ENCODE data around the gene ZNF276.

ZNF276 gene

GRCh38 chr16:89732918-89733242 is 11.5 kb downstream of the ZNF276 start:
- Histone ChIP-seq H3K9me3 (ENCODE audit: insufficient read depth, low read length, severe bottlenecking) (no peaks in the 10 kb centered on the region), H3K36me3 (ENCODE audit: insufficient read depth, low read length) (peaks cover 90% of the 10 kb centered on the region), H3K27ac (ENCODE audit: low read length) (no peak overlapping the region), H3K4me1 (ENCODE audit: insufficient read depth, low read length) (no peaks in the 10 kb centered on the region), H4K20me1 (ENCODE audit: insufficient read depth, low read length) (peaks cover 62% of the 10 kb centered on the region), H2AFZ (ENCODE audit: low read depth, low read length) (no peak overlapping the region), H3K4me3 (ENCODE audit: low read depth in 1 of 2, low read length in 2 of 2) (no peak overlapping the region), H3K79me2 (ENCODE audit: insufficient read depth, low read length) (peaks cover 33% of the 10 kb centered on the region), H3K27me3 (ENCODE audit: insufficient read depth, low read length, poor library complexity) (no peaks in the 10 kb centered on the region), H3K9ac (ENCODE audit: low read depth, low read length) (no peak overlapping the region), H3K4me2 (ENCODE audit: insufficient read depth, low read length) (no peak overlapping the region)
- DNase-seq (no peak), ATAC-seq (ENCODE audit: insufficient read depth, low read depth) (no peak; the same call in 2 of the 3 replicates)
- TF ChIP-seq, protein P1, sequence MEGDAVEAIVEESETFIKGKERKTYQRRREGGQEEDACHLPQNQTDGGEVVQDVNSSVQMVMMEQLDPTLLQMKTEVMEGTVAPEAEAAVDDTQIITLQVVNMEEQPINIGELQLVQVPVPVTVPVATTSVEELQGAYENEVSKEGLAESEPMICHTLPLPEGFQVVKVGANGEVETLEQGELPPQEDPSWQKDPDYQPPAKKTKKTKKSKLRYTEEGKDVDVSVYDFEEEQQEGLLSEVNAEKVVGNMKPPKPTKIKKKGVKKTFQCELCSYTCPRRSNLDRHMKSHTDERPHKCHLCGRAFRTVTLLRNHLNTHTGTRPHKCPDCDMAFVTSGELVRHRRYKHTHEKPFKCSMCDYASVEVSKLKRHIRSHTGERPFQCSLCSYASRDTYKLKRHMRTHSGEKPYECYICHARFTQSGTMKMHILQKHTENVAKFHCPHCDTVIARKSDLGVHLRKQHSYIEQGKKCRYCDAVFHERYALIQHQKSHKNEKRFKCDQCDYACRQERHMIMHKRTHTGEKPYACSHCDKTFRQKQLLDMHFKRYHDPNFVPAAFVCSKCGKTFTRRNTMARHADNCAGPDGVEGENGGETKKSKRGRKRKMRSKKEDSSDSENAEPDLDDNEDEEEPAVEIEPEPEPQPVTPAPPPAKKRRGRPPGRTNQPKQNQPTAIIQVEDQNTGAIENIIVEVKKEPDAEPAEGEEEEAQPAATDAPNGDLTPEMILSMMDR (IDR thresholded peaks at IDR 0.05; ENCODE audit: borderline replicate concordance, extremely low read depth, low read length, poor library complexity, severe bottlenecking) = no peak
- TF ChIP-seq EZH2 (IDR thresholded peaks at IDR 0.05; ENCODE audit: borderline replicate concordance, low read depth, low read length, severe bottlenecking) = no peak

GRCh38 chr16:89733322-89733721 is 12.0 kb downstream of the ZNF276 start:
- H3K4me2 ChIP-seq (ENCODE audit: insufficient read depth, low read length) = no peak overlapping the region
- H4K20me1 ChIP-seq (ENCODE audit: insufficient read depth, low read length) = peaks cover 65% of the 10 kb centered on the region
- no peak for DNase-seq
- no peak overlapping the region for H3K4me3 ChIP-seq (ENCODE audit: low read depth in 1 of 2, low read length in 2 of 2)
- no peak for TF ChIP-seq EZH2 (IDR thresholded peaks at IDR 0.05; ENCODE audit: borderline replicate concordance, low read depth, low read length, severe bottlenecking)
- TF ChIP-seq, protein P1 (IDR thresholded peaks at IDR 0.05; ENCODE audit: borderline replicate concordance, extremely low read depth, low read length, poor library complexity, severe bottlenecking) = no peak
- H3K4me1 ChIP-seq (ENCODE audit: insufficient read depth, low read length) = no peaks in the 10 kb centered on the region
- ATAC-seq (ENCODE audit: insufficient read depth, low read depth) = no peak
- peaks cover 92% of the 10 kb centered on the region for H3K36me3 ChIP-seq (ENCODE audit: insufficient read depth, low read length)
- no peak overlapping the region for H3K9ac ChIP-seq (ENCODE audit: low read depth, low read length)
- H3K79me2 ChIP-seq (ENCODE audit: insufficient read depth, low read length) = peaks cover 33% of the 10 kb centered on the region
- H3K27me3 ChIP-seq (ENCODE audit: insufficient read depth, low read length, poor library complexity) = no peaks in the 10 kb centered on the region
- H3K27ac ChIP-seq (ENCODE audit: low read length) = no peak overlapping the region
- H2AFZ ChIP-seq (ENCODE audit: low read depth, low read length) = no peak overlapping the region
- H3K9me3 ChIP-seq (ENCODE audit: insufficient read depth, low read length, severe bottlenecking) = no peaks in the 10 kb centered on the region

- TF ChIP-seq, protein P1 (IDR thresholded peaks at IDR 0.05; ENCODE audit: borderline replicate concordance, extremely low read depth, low read length, poor library complexity, severe bottlenecking) = no peak
- no peak for TF ChIP-seq EZH2 (IDR thresholded peaks at IDR 0.05; ENCODE audit: borderline replicate concordance, low read depth, low read length, severe bottlenecking)
- Histone ChIP-seq H3K79me2 (ENCODE audit: insufficient read depth, low read length) (peaks cover 36% of the 10 kb centered on the region), H4K20me1 (ENCODE audit: insufficient read depth, low read length) (peaks cover 70% of the 10 kb centered on the region), H3K36me3 (ENCODE audit: insufficient read depth, low read length) (peaks cover 94% of the 10 kb centered on the region), H3K4me2 (ENCODE audit: insufficient read depth, low read length) (no peak overlapping the region), H2AFZ (ENCODE audit: low read depth, low read length) (no peak overlapping the region), H3K4me1 (ENCODE audit: insufficient read depth, low read length) (no peaks in the 10 kb centered on the region), H3K4me3 (ENCODE audit: low read depth in 1 of 2, low read length in 2 of 2) (no peak overlapping the region), H3K9me3 (ENCODE audit: insufficient read depth, low read length, severe bottlenecking) (no peaks in the 10 kb centered on the region), H3K9ac (ENCODE audit: low read depth, low read length) (no peak overlapping the region), H3K27me3 (ENCODE audit: insufficient read depth, low read length, poor library complexity) (no peaks in the 10 kb centered on the region), H3K27ac (ENCODE audit: low read length) (no peak overlapping the region)
- ATAC-seq (ENCODE audit: insufficient read depth, low read depth) = no peak
- DNase-seq = no peak
Observed at GRCh38 chr16:89733792-89734191, 12.5 kb downstream of the ZNF276 start.

- no peak for ATAC-seq (ENCODE audit: insufficient read depth, low read depth)
- Histone ChIP-seq H3K36me3 (ENCODE audit: insufficient read depth, low read length) (peaks cover 98% of the 10 kb centered on the region), H3K9me3 (ENCODE audit: insufficient read depth, low read length, severe bottlenecking) (no peaks in the 10 kb centered on the region), H3K27me3 (ENCODE audit: insufficient read depth, low read length, poor library complexity) (no peaks in the 10 kb centered on the region), H3K9ac (ENCODE audit: low read depth, low read length) (no peak overlapping the region), H3K4me3 (ENCODE audit: low read depth in 1 of 2, low read length in 2 of 2) (no peak overlapping the region), H3K4me1 (ENCODE audit: insufficient read depth, low read length) (no peaks in the 10 kb centered on the region), H2AFZ (ENCODE audit: low read depth, low read length) (no peak overlapping the region), H4K20me1 (ENCODE audit: insufficient read depth, low read length) (peaks cover 69% of the 10 kb centered on the region), H3K27ac (ENCODE audit: low read length) (no peak overlapping the region), H3K4me2 (ENCODE audit: insufficient read depth, low read length) (no peak overlapping the region), H3K79me2 (ENCODE audit: insufficient read depth, low read length) (peaks cover 39% of the 10 kb centered on the region)
- TF ChIP-seq EZH2 (IDR thresholded peaks at IDR 0.05; ENCODE audit: borderline replicate concordance, low read depth, low read length, severe bottlenecking) = no peak
- TF ChIP-seq, protein P1 (IDR thresholded peaks at IDR 0.05; ENCODE audit: borderline replicate concordance, extremely low read depth, low read length, poor library complexity, severe bottlenecking) = no peak
- DNase-seq = no peak
Observed at GRCh38 chr16:89736554-89736953, 15.2 kb downstream of the ZNF276 start.
